Esophagus squamous epithelium (tissue), 4 donors: ENCODE measurements around the gene EIF2D.

Experiments
- POLR2A ChIP-seq, 4 donors: fragments of 450-650 bp; IDR thresholded peaks; one replicate each; pipeline ENCODE4 v1.6.1; 2017; ENCODE audit warnings: antibody characterized with exemption in 4 of 4, mild to moderate bottlenecking in 4 of 4, moderate library complexity in 3 of 4
- TF ChIP-seq, protein P1 (sequence below), 6 experiments: fragments of 450-650 bp in 4 of 6; fragments of 200-600 bp in 2 of 6; sonication (generic) in 2 of 6; IDR thresholded peaks; one replicate each; pipeline ENCODE4 v1.5.1; 2016 to 2019; ENCODE audit warnings: antibody characterized with exemption in 6 of 6, mild to moderate bottlenecking in 4 of 6, moderate library complexity in 4 of 6

DNA sequence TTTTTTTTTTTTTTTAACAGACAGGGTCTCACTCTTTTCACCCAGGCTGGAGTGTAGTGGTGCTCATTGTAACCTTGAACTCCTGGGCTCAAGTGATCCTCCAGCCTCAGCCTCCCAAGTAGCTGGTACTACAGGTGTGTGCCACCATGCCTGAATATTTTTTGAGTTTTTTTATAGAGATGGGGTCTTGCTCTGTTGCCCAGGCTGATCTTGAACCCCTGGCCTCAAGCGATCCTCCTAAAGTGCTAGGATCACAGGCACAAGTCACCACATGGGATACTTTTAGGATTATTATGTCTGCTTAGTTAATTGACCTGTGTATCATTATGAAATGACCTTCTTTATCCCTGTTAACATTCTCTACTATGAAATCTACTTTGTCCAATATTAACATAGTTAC lies 66.9 kb downstream of the EIF2D start:
- TF ChIP-seq, protein P1, sequence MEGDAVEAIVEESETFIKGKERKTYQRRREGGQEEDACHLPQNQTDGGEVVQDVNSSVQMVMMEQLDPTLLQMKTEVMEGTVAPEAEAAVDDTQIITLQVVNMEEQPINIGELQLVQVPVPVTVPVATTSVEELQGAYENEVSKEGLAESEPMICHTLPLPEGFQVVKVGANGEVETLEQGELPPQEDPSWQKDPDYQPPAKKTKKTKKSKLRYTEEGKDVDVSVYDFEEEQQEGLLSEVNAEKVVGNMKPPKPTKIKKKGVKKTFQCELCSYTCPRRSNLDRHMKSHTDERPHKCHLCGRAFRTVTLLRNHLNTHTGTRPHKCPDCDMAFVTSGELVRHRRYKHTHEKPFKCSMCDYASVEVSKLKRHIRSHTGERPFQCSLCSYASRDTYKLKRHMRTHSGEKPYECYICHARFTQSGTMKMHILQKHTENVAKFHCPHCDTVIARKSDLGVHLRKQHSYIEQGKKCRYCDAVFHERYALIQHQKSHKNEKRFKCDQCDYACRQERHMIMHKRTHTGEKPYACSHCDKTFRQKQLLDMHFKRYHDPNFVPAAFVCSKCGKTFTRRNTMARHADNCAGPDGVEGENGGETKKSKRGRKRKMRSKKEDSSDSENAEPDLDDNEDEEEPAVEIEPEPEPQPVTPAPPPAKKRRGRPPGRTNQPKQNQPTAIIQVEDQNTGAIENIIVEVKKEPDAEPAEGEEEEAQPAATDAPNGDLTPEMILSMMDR (IDR thresholded peaks at IDR 0.05) = no peak
- TF ChIP-seq POLR2A (IDR thresholded peaks at IDR 0.05) = no peak
